ENCODE measurements around the gene CFAP20DC.
A peak's percentile ranks its signal among the peaks of the same experiment; 100 is the strongest.

The CFAP20DC gene

GRCh38 chr3:58801541-58801940 is 248.3 kb downstream of the CFAP20DC start:
- DNase-seq (ENCODE audit: low spot score): no peak

GRCh38 chr3:58800940-58801339 is 248.9 kb downstream of the CFAP20DC start:
- no peak for DNase-seq (ENCODE audit: low spot score)

GRCh38 chr3:58800032-58800431 is 249.8 kb downstream of the CFAP20DC start:
- DNase-seq (ENCODE audit: low spot score): no peak

GRCh38 chr3:58799271-58799670 is 250.6 kb downstream of the CFAP20DC start:
- no peak for DNase-seq (ENCODE audit: low spot score)

- peak; percentile 48 for DNase-seq (ENCODE audit: low spot score)
Measured at GRCh38 chr3:58798312-58798711, 251.5 kb downstream of the CFAP20DC start.

- DNase-seq (ENCODE audit: low spot score): no peak
Measured at GRCh38 chr3:58794750-58795149, 255.1 kb downstream of the CFAP20DC start.

GRCh38 chr3:58793938-58794337 is 255.9 kb downstream of the CFAP20DC start:
- DNase-seq (ENCODE audit: low spot score): no peak

- DNase-seq (ENCODE audit: low spot score): no peak
Measured at GRCh38 chr3:58792921-58793451, 256.8 kb downstream of the CFAP20DC start.

GRCh38 chr3:58789385-58789784 is 260.4 kb downstream of the CFAP20DC start:
- DNase-seq (ENCODE audit: low spot score): no peak

- no peak for DNase-seq (ENCODE audit: low spot score)
Measured at GRCh38 chr3:58784888-58785287, 264.9 kb downstream of the CFAP20DC start.

- DNase-seq (ENCODE audit: low spot score): no peak
Measured at GRCh38 chr3:58784425-58784824, 265.4 kb downstream of the CFAP20DC start.

- DNase-seq (ENCODE audit: low spot score): no peak
Measured at GRCh38 chr3:58783845-58784244, 266.0 kb downstream of the CFAP20DC start.

GRCh38 chr3:58779934-58780333 is 269.9 kb downstream of the CFAP20DC start:
- no peak for DNase-seq (ENCODE audit: low spot score)

GRCh38 chr3:58776231-58776630 is 273.6 kb downstream of the CFAP20DC start:
- no peak for DNase-seq (ENCODE audit: low spot score)

GRCh38 chr3:58772462-58772861 is 277.4 kb downstream of the CFAP20DC start:
- DNase-seq (ENCODE audit: low spot score): no peak

- DNase-seq (ENCODE audit: low spot score): no peak
Measured at GRCh38 chr3:58769065-58769464, 280.8 kb downstream of the CFAP20DC start.

GRCh38 chr3:58766587-58767282 is 283.1 kb downstream of the CFAP20DC start:
- no peak for DNase-seq (ENCODE audit: low spot score)

- no peak for DNase-seq (ENCODE audit: low spot score)
Measured at GRCh38 chr3:58755150-58755549, 294.7 kb downstream of the CFAP20DC start.

GRCh38 chr3:58754074-58754473 is 295.8 kb downstream of the CFAP20DC start:
- DNase-seq (ENCODE audit: low spot score): no peak

- no peak for DNase-seq (ENCODE audit: low spot score)
Measured at GRCh38 chr3:58751882-58752567, 297.8 kb downstream of the CFAP20DC start.

- DNase-seq (ENCODE audit: low spot score): no peak
Measured at GRCh38 chr3:58751235-58751634, 298.6 kb downstream of the CFAP20DC start.

GRCh38 chr3:58749948-58750347 is 299.9 kb downstream of the CFAP20DC start:
- no peak for DNase-seq (ENCODE audit: low spot score)

- DNase-seq (ENCODE audit: low spot score): no peak
Measured at GRCh38 chr3:58748024-58748423, 301.8 kb downstream of the CFAP20DC start.

GRCh38 chr3:58746758-58747157 is 303.1 kb downstream of the CFAP20DC start:
- DNase-seq (ENCODE audit: low spot score): no peak

Data from activated CD4-positive, alpha-beta T cell treated with anti-CD3 and anti-CD28 coated beads, Interleukin-2, Interleukin-4, amounts not matched to agents 100 ng/mL and 50 ng/mL, durations not matched to agents 16 hours and 8 hours (primary cell).